GM19468 (cell line): ENCODE data around the gene DNAJC18.

Experiments used
- ATAC-seq: cut with Tn5 transposase; IDR thresholded peaks from one replicate; pipeline ENCODE4 v1.9.1; 2021; ENCODE audit warnings: mild to moderate bottlenecking, moderate library complexity, moderate number of reproducible peaks; ENCODE audit not compliant: unreplicated experiment; ENCODE audit errors: extremely low read depth

The DNAJC18 gene

GRCh38 chr5:139408191-139408590 lies 31.1 kb downstream of the DNAJC18 start:
- ATAC-seq: no peak

GRCh38 chr5:139407517-139407916 lies 31.8 kb downstream of the DNAJC18 start:
- no peak for ATAC-seq

- ATAC-seq: no peak
Measured at GRCh38 chr5:139406963-139407362, 32.4 kb downstream of the DNAJC18 start.

DNA sequence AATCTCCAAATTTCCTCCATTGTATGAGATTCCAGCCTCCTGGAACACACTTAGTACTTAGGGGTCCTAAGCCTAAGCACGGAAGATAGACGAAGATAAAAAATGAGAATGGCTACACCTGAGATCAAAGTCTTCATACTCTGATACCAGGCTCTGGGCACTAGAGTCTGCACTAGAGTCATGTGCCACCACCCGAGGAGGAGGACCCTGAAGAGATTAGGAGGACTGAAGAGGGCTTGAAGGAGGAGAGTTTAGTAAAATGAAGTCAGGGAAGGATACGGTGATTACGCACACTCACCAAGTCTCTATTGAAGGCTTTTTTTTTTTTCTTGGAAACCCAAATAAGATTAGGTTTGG lies 34.9 kb downstream of the DNAJC18 start:
- ATAC-seq: no peak

GRCh38 chr5:139403787-139404483 lies 35.4 kb downstream of the DNAJC18 start, which contains the start of gene SPATA24:
Gene SPATA24 (minus strand): TSS chr5:139404089. CDS start chr5:139404060, 29 bp downstream.
- peak; percentile 78 for ATAC-seq

GRCh38 chr5:139403418-139403786 lies 35.9 kb downstream of the DNAJC18 start:
- no peak for ATAC-seq

GRCh38 chr5:139402561-139403158 lies 36.7 kb downstream of the DNAJC18 start:
- no peak for ATAC-seq

GRCh38 chr5:139401546-139401945 lies 37.8 kb downstream of the DNAJC18 start:
- no peak for ATAC-seq

DNA sequence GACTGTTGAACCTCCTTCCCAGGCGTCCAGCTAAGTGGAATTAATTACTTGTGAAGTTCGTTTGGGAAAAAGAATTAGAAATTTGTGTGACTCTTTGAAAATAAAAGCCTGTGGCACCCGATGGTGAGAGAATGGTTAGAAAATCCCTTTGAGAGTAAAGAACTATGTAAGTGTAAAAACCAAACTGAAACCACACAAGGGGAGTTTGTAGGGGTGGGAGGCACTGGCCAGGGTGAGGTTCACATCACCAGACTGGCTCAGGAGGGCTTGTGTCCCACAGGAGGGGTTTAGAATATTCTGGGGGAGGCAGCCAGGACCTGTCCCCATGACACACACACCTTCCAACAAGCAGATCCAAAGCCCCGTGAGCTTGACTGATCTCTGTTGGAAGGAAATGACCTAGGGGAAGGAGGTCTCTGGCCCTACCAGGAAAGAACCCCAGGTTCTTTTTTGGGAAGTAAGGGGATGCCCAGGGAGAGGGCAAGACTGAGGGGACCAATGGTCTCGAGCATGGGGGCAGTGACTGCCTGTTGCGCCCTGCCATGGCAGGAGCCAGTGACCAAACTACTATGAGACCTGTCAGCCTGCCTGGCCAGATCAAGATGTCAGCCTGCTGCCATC lies 39.7 kb downstream of the DNAJC18 start:
- ATAC-seq: no peak

DNA sequence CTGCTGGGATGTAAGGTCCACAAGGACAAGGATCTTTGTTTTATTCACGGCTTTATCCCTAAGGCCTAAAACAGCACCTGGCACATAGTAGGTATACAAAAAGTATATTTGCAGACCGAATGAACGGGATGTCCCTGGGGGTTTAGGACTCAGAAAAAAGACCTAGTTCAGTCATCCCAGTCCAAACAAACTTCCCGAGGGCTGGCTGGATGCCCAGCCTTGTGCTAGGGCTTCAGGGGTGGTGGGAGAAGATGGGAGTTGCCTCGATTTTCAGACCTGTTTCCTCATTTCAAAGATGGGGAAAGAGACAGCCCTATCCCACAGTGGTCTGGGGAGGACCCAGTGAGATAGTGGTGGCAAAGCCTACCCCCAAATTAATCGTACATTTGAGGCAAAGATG lies 41.4 kb downstream of the DNAJC18 start:
- no peak for ATAC-seq

GRCh38 chr5:139396691-139397090 lies 42.6 kb downstream of the DNAJC18 start:
- no peak for ATAC-seq

DNA sequence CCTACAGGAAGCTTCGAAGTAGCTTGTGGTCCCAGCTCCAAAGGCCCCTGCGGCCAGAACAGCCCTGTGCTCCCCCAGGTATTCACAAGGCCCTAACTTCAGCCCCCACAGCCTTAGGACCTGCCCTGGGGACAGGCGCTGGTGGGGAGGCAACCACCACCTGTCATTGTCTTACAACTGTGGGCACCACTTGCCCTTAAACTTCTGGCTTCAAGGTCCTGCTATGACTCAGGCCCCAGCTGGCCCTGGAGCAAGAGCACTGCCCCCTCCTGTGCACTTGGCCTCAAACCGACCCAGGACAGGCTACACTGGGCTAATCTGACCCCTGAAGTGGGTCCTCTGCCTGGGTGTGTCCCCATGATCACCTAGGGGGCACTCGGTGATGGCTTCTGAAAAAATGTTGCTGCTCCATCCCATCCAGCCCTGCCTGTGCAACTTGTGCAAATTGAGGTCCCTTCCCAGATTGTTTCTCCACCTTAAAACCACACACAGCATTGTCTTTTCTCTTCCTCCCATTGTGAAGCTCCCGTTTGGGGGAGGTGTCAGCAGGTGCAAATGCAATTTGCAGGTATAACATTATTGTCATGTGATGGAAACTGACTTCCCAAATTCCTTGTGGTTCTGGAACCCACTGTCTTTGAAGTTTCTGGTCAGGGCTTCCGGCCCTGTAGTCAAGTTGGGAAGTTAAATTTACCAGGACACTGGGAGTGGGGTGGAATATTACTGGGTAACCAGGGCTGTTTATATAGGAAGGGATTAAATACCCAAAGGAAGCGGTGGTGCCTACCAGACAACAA lies 43.3 kb downstream of the DNAJC18 start:
- ATAC-seq: no peak

GRCh38 chr5:139394654-139395566 lies 44.4 kb downstream of the DNAJC18 start, which contains the start of gene PROB1:
Gene PROB1 (minus strand): TSS chr5:139395104. CDS start chr5:139395081, 23 bp downstream.
- ATAC-seq: no peak

GRCh38 chr5:139394123-139394653 lies 45.1 kb downstream of the DNAJC18 start:
- no peak for ATAC-seq

DNA sequence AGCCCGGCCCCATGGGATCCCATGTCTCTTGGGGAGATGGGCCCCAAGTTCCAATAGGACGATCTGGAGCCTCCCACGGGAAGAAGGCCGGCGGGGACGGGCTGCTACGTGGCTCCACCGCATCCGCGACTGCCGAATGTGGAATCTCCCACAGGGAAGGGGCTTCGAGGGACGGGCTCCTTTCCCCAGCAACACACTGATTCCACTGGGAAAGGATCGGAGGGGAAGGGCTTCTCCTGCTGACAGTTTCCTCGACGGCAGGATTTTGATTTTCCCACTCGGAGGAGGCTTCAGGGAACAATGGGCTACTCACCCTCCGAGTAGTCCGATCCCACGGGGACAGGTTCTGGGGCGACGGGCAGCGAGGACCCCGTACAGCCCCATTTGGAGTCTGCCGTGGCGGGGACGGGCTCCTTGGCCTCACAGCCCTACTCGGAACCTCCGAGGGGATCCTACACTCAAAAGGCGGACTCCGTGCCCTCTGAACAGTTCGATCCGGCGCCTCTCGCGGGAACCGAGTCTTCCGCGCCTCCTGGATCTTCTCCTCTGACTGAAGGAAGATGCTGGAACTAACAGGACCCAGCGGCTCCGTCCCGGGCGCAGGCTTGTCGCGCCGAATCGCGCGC lies 45.7 kb downstream of the DNAJC18 start:
- no peak for ATAC-seq

DNA sequence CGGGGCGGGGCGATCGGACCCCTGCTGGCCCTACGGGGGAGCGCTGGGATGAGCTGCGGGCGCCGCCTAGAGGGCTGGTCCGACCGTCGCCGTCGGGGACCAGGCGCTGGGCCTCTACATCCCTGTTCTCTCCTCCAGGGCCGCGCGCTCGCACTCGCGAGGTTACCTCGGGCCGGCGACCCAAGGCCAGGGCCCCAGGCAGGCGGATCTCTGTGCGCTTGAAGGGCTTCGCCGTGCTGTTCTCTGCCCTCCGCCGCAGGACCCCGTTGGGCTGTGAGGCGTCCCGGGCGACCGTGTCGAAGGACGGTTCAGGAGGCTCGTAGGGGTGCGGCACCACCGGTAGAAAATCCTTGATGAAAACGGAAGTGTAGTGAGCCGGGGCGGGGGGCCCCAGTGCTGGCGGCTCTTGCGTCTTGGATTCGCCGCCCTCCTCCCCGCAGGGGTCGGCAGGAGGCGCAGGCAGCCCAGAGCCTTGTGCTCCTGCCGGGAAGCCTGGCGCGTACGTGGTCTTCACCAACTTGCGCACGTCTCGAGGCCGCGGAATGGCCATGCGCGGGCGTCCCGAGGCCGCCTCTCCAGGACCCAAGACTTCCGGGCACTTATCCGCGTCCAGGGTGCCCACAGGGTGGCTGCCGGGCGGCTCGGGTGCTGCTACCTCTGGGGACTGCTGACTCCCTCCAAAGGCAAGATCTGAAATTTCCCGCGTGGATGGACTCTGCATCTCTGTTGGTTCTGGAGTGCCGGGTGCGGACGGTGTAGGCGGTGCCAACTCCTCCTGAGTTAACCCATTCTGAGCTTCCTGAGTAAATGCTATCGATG lies 46.4 kb downstream of the DNAJC18 start:
- peak; percentile 19 for ATAC-seq

- peak; percentile 7 for ATAC-seq
Measured at GRCh38 chr5:139392324-139392677, 47.0 kb downstream of the DNAJC18 start.

- no peak for ATAC-seq
Measured at GRCh38 chr5:139391570-139392323, 47.6 kb downstream of the DNAJC18 start.
